SK-N-SH (cell line): ENCODE results near the gene FIGNL2. TPM values are rescaled to one million over a fixed set of nuclear protein-coding genes. Genes with fewer than 3 reads are reported as not detected.
"Not testable (repeated sequence)": the region's sequence is repeated elsewhere in the genome, so short reads cannot be mapped to it uniquely, and the experiment has no call there.

ENCODE experiments used
- CTCF ChIA-PET: fragments of 300-600, 350-600 bp; formaldehyde crosslinking; extraction: SDS; loops from one replicate; lab custom pipeline; 2021; lab: Yijun Ruan, JAX
- POLR2A ChIA-PET: fragments of 350-600 bp; sonication (Branson Sonifier 250); formaldehyde crosslinking; extraction: SDS; loops from one replicate; lab custom pipeline; 2020; ENCODE audit warnings: antibody characterized with exemption, inconsistent platforms; lab: Yijun Ruan, JAX
- DNase-seq: peaks from one replicate; pipeline ENCODE4 v3.0.0; 2012
- H2AFZ ChIP-seq: fragments of 200-600 bp; sonication (generic); 2 replicates; pipeline ENCODE4 v1.8.1; 2016; ENCODE audit warnings: antibody characterized with exemption, mild to moderate bottlenecking, low read depth
- H3F3A ChIP-seq: fragments of 200-600 bp; sonication (generic); replicated peaks from 2 replicates; pipeline ENCODE3; 2016; ENCODE audit warnings: antibody characterized with exemption, mild to moderate bottlenecking; ENCODE audit not compliant: insufficient read depth
- H3K27ac ChIP-seq, 2 experiments: fragments of 200-500 bp in 1 of 2; fragments of 200-600 bp in 1 of 2; sonication (Bioruptor generic) in 1 of 2; sonication (generic), shearing (Covaris generic) in 1 of 2; 2 replicates each; pipeline versions ENCODE4 v1.5.1 to v1.6.1; 2014 to 2016; ENCODE audit warnings: low read depth in 2 of 2, inconsistent platforms in 1 of 2, low read length in 1 of 2, mild to moderate bottlenecking in 1 of 2, mixed read lengths in 1 of 2
- H3K27me3 ChIP-seq: fragments of 200-600 bp; sonication (generic), shearing (Covaris generic); 2 replicates; pipeline ENCODE4 v1.6.1; 2016; ENCODE audit warnings: mixed run types; ENCODE audit not compliant: insufficient read depth
- H3K36me3 ChIP-seq, 2 experiments: fragments of 200-500 bp in 1 of 2; fragments of 200-600 bp in 1 of 2; sonication (Bioruptor generic) in 1 of 2; sonication (generic) in 1 of 2; replicated peaks in 1 of 2; 2 replicates each; pipeline versions ENCODE3 to v1.5.1; 2014 to 2016; ENCODE audit warnings: low read length in 1 of 2, mild to moderate bottlenecking in 1 of 2; ENCODE audit not compliant: insufficient read depth in 2 of 2, control insufficient read depth in 1 of 2
- H3K4me1 ChIP-seq, 2 experiments: fragments of 200-500 bp in 1 of 2; fragments of 200-600 bp in 1 of 2; sonication (Bioruptor generic) in 1 of 2; sonication (generic), shearing (Covaris generic) in 1 of 2; 2 replicates each; pipeline versions ENCODE4 v1.5.1 to v1.6.1; 2014 to 2016; ENCODE audit warnings: low read depth in 1 of 2, low read length in 1 of 2, mixed run types in 1 of 2; ENCODE audit not compliant: insufficient read depth in 2 of 2, control insufficient read depth in 1 of 2
- H3K4me2 ChIP-seq: fragments of 200-600 bp; sonication (generic), shearing (Covaris generic); 2 replicates; pipeline ENCODE4 v1.6.1; 2017; ENCODE audit warnings: mixed run types
- H3K4me3 ChIP-seq, 2 experiments: fragments of 200-500 bp in 1 of 2; fragments of 200-600 bp in 1 of 2; sonication (Bioruptor generic) in 1 of 2; sonication (generic), shearing (Covaris generic) in 1 of 2; 2 replicates each; pipeline versions ENCODE4 v1.5.1 to v1.8.1; 2014 to 2016; ENCODE audit warnings: low read depth in 2 of 2, inconsistent platforms in 1 of 2, low read length in 1 of 2, mild to moderate bottlenecking in 1 of 2, mixed read lengths in 1 of 2, moderate library complexity in 1 of 2
- H3K79me2 ChIP-seq: fragments of 200-600 bp; sonication (generic); 2 replicates; pipeline ENCODE4 v1.8.1; 2017; ENCODE audit warnings: mild to moderate bottlenecking; ENCODE audit not compliant: insufficient read depth
- H3K9ac ChIP-seq: fragments of 200-600 bp; sonication (generic); 2 replicates; pipeline ENCODE4 v1.6.1; 2017; ENCODE audit warnings: mixed run types
- H3K9me2 ChIP-seq: fragments of 200-600 bp; sonication (generic); 2 replicates; pipeline ENCODE4 v1.6.1; 2017; ENCODE audit warnings: mixed run types
- H3K9me3 ChIP-seq: fragments of 200-600 bp; sonication (generic); 2 replicates; pipeline ENCODE4 v1.6.1; 2017; ENCODE audit warnings: mixed run types, mild to moderate bottlenecking, moderate library complexity
- H4K20me1 ChIP-seq: fragments of 200-600 bp; sonication (generic); 2 replicates; pipeline ENCODE4 v1.6.1; 2017; ENCODE audit warnings: mild to moderate bottlenecking, mixed run types; ENCODE audit not compliant: insufficient read depth
- EP300 ChIP-seq, 2 experiments: IDR thresholded peaks; 2 replicates each; pipeline versions ENCODE4 v1.4.0 to v1.6.1; 2012; ENCODE audit warnings: borderline replicate concordance in 1 of 2, low read depth in 1 of 2, low read length in 1 of 2
- EZH2phosphoT487 ChIP-seq: fragments of 200-600 bp; sonication (generic); IDR thresholded peaks from 2 replicates; pipeline ENCODE4 v1.6.1; 2017; ENCODE audit warnings: low read depth, mixed run types, mild to moderate bottlenecking, antibody characterized with exemption, moderate library complexity, borderline replicate concordance
- FOSL2 ChIP-seq: IDR thresholded peaks from 2 replicates; pipeline ENCODE4 v1.4.0; 2012; ENCODE audit warnings: low read depth, mild to moderate bottlenecking, moderate library complexity, borderline replicate concordance
- FOXM1 ChIP-seq: IDR thresholded peaks from 2 replicates; pipeline ENCODE4 v1.4.0; 2012; ENCODE audit warnings: low read depth, mild to moderate bottlenecking
- JUND ChIP-seq: IDR thresholded peaks from 2 replicates; pipeline ENCODE4 v1.4.0; 2012
- NFIC ChIP-seq: IDR thresholded peaks from 2 replicates; pipeline ENCODE4 v1.4.0; 2012; ENCODE audit warnings: borderline replicate concordance
- NRF1 ChIP-seq: IDR thresholded peaks from 2 replicates; pipeline ENCODE4 v1.6.1; 2012; ENCODE audit warnings: low read depth, mild to moderate bottlenecking, low read length
- POLR2AphosphoS5 ChIP-seq: IDR thresholded peaks from 2 replicates; pipeline ENCODE4 v1.6.1; 2012; ENCODE audit warnings: low read depth, low read length
- RFX5 ChIP-seq: IDR thresholded peaks from 2 replicates; pipeline ENCODE4 v1.6.1; 2012; ENCODE audit warnings: mild to moderate bottlenecking, improper control_type of control experiment, low read length
- RXRA ChIP-seq: IDR thresholded peaks from 2 replicates; pipeline ENCODE4 v1.4.0; 2012; ENCODE audit warnings: low read depth, mild to moderate bottlenecking, borderline replicate concordance
- SIN3A ChIP-seq: IDR thresholded peaks from 2 replicates; pipeline ENCODE4 v1.6.1; 2012; ENCODE audit warnings: low read depth, mild to moderate bottlenecking, low read length, moderate library complexity, borderline replicate concordance
- WGBS: methylation state at CpG from one replicate; pipeline ENCODE4 v1.1.6; 2017; ENCODE audit warnings: low lambda C conversion rate; 5-methylcytosine and 5-hydroxymethylcytosine counted together
- polyA plus RNA-seq, 3 experiments: library from polyadenylated mRNA; depleted of rRNA; stranded (reverse); fragments of >200 nt; gene quantifications; 2 replicates each; pipeline ENCODE4 v1.2.3, GENCODE V29; 2012
- TF ChIP-seq, protein P1 (sequence below): IDR thresholded peaks from 2 replicates; pipeline ENCODE4 v1.4.0; 2012; ENCODE audit warnings: low read depth
- TF ChIP-seq, protein P2 (sequence below): IDR thresholded peaks from 2 replicates; pipeline ENCODE4 v1.6.1; 2012; ENCODE audit warnings: mild to moderate bottlenecking, low read depth, low read length, moderate library complexity
- TF ChIP-seq, protein P3 (sequence below): fragments of 200-600 bp; sonication (generic); IDR thresholded peaks from 2 replicates; pipeline ENCODE4 v1.6.1; 2017; ENCODE audit warnings: antibody characterized with exemption, mild to moderate bottlenecking, moderate library complexity
- TF ChIP-seq, protein P4 (sequence below): IDR thresholded peaks from 2 replicates; pipeline ENCODE4; 2012

The FIGNL2 gene
- polyA plus RNA-seq, 1 of the 3 experiments (the other 2 are of a cell fraction) = 0.05 TPM

DNA sequence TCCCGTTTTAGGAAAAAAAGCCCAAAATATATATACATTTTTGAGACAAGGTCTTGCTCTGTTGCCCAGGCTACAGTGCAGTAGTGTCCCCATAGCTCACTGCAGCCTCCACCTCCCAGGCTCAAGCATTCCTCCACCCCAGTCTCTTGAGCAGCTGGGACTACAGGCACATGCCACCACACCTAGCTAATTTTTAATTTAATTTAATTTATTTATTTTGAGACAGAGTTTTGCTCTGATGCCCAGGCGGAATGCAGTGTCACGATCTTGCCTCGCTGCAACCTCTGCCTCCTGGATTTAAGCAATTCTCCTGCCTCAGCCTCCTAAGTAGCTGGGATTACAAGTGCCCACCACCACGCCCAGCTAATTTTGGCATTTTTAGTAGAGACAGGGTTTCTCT lies 16.7 kb downstream of the FIGNL2 start:
- H3F3A ChIP-seq, H3K27ac ChIP-seq, H4K20me1 ChIP-seq, H3K4me2 ChIP-seq, H3K9ac ChIP-seq, H3K79me2 ChIP-seq, H2AFZ ChIP-seq, H3K27me3 ChIP-seq, H3K9me2 ChIP-seq, H3K36me3 ChIP-seq, H3K9me3 ChIP-seq, H3K4me3 ChIP-seq, DNase-seq: not testable (repeated sequence)
- ChIA-PET POLR2A (interaction anchor here (1.0 kb wide), 1 partner anchor 44 kb away, joined by 3 read pairs; no protein-coding TSS in a partner anchor), CTCF (interaction anchor here (1.2 to 3.5 kb wide), 4 partner anchors 12 to 43 kb away, joined by 3 to 21 read pairs (median 14); a partner anchor contains a TSS)
- peaks cover 0 to 19% of the 10 kb centered on the region in 2 experiments; a peak in 1 of 4 replicates for H3K4me1 ChIP-seq
- WGBS = 67% methylated on average over 5 of the region's 5 CpGs

DNA sequence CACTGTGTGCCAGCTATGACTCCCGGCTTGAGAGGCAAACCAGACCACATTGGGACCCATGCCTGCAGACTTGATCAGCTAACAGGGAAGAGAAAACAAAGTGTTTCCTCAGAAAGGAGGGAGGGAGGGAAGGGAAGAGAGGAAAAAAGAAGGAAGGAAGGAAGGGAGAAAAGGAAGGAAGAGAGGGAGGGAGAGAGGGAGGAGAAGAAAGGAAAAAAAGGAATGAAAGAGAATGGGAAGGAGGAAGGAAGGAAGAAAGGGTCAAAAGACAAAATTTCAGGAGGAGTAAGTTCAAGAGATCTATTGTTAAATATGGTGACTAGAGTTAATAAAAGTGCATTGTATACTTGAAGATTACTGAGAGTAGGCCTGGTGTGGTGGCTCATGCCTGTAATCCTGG lies 18.9 kb downstream of the FIGNL2 start:
- DNase-seq = no peak
- H3K27me3 ChIP-seq = no peaks in the 10 kb centered on the region
- H3F3A ChIP-seq = no peaks in the 10 kb centered on the region
- CTCF ChIA-PET = interaction anchor here (1.4 to 1.8 kb wide), 2 partner anchors 9 to 298 kb away, joined by 4 to 5 read pairs; no protein-coding TSS in a partner anchor
- no peak overlapping the region for H2AFZ ChIP-seq
- H3K4me1 ChIP-seq = peaks cover 0 to 16% of the 10 kb centered on the region in 2 experiments; a peak in 1 of 4 replicates
- TF ChIP-seq NRF1 (no peak), SIN3A (no peak), EP300 (IDR thresholded peaks at IDR 0.05; ENCODE audit: borderline replicate concordance in 1 of 2, low read depth in 1 of 2, low read length in 1 of 2) (no peak), FOXM1 (no peak), JUND (no peak), RFX5 (no peak), EZH2phosphoT487 (no peak), NFIC (no peak), RXRA (no peak), FOSL2 (no peak), POLR2AphosphoS5 (no peak)
- TF ChIP-seq, protein P1, sequence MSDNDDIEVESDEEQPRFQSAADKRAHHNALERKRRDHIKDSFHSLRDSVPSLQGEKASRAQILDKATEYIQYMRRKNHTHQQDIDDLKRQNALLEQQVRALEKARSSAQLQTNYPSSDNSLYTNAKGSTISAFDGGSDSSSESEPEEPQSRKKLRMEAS = no peak
- TF ChIP-seq, protein P2, sequence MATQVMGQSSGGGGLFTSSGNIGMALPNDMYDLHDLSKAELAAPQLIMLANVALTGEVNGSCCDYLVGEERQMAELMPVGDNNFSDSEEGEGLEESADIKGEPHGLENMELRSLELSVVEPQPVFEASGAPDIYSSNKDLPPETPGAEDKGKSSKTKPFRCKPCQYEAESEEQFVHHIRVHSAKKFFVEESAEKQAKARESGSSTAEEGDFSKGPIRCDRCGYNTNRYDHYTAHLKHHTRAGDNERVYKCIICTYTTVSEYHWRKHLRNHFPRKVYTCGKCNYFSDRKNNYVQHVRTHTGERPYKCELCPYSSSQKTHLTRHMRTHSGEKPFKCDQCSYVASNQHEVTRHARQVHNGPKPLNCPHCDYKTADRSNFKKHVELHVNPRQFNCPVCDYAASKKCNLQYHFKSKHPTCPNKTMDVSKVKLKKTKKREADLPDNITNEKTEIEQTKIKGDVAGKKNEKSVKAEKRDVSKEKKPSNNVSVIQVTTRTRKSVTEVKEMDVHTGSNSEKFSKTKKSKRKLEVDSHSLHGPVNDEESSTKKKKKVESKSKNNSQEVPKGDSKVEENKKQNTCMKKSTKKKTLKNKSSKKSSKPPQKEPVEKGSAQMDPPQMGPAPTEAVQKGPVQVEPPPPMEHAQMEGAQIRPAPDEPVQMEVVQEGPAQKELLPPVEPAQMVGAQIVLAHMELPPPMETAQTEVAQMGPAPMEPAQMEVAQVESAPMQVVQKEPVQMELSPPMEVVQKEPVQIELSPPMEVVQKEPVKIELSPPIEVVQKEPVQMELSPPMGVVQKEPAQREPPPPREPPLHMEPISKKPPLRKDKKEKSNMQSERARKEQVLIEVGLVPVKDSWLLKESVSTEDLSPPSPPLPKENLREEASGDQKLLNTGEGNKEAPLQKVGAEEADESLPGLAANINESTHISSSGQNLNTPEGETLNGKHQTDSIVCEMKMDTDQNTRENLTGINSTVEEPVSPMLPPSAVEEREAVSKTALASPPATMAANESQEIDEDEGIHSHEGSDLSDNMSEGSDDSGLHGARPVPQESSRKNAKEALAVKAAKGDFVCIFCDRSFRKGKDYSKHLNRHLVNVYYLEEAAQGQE = no peak
- TF ChIP-seq, protein P3, sequence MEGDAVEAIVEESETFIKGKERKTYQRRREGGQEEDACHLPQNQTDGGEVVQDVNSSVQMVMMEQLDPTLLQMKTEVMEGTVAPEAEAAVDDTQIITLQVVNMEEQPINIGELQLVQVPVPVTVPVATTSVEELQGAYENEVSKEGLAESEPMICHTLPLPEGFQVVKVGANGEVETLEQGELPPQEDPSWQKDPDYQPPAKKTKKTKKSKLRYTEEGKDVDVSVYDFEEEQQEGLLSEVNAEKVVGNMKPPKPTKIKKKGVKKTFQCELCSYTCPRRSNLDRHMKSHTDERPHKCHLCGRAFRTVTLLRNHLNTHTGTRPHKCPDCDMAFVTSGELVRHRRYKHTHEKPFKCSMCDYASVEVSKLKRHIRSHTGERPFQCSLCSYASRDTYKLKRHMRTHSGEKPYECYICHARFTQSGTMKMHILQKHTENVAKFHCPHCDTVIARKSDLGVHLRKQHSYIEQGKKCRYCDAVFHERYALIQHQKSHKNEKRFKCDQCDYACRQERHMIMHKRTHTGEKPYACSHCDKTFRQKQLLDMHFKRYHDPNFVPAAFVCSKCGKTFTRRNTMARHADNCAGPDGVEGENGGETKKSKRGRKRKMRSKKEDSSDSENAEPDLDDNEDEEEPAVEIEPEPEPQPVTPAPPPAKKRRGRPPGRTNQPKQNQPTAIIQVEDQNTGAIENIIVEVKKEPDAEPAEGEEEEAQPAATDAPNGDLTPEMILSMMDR = no peak
- TF ChIP-seq, protein P4, sequence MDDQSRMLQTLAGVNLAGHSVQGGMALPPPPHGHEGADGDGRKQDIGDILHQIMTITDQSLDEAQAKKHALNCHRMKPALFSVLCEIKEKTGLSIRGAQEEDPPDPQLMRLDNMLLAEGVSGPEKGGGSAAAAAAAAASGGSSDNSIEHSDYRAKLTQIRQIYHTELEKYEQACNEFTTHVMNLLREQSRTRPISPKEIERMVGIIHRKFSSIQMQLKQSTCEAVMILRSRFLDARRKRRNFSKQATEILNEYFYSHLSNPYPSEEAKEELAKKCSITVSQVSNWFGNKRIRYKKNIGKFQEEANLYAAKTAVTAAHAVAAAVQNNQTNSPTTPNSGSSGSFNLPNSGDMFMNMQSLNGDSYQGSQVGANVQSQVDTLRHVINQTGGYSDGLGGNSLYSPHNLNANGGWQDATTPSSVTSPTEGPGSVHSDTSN = no peak
- no peaks in the 10 kb centered on the region for H3K9me3 ChIP-seq
- no peaks in the 10 kb centered on the region for H3K36me3 ChIP-seq
- no peaks in the 10 kb centered on the region for H3K9me2 ChIP-seq
- POLR2A ChIA-PET = no interaction called here
- no peak overlapping the region for H3K4me3 ChIP-seq
- no peaks in the 10 kb centered on the region for H4K20me1 ChIP-seq
- no peak overlapping the region for H3K9ac ChIP-seq
- H3K4me2 ChIP-seq = no peak overlapping the region
- no peak overlapping the region for H3K27ac ChIP-seq
- 71% methylated on average over 1 of the region's 1 CpG for WGBS
- no peaks in the 10 kb centered on the region for H3K79me2 ChIP-seq
